Hepatocyte (in vitro differentiated cells): ENCODE measurements around the gene MRPL20. TPM values are rescaled to one million over a fixed set of nuclear protein-coding genes. Genes with fewer than 3 reads are reported as not detected.
A peak's percentile ranks its signal among the peaks of the same experiment; 100 is the strongest.

Experiments
- DNase-seq: peaks from one replicate; pipeline ENCODE4 v3.0.0-alpha.2; 2016; ENCODE audit warnings: low spot score
- H2AFZ ChIP-seq: fragments of 200-600 bp; sonication (generic); 2 replicates; pipeline ENCODE4 v1.6.0; 2016; ENCODE audit warnings: antibody characterized with exemption, mild to moderate bottlenecking
- H3K27ac ChIP-seq: fragments of 200-600 bp; sonication (generic); 2 replicates; pipeline ENCODE4 v1.5.1; 2016; ENCODE audit warnings: mild to moderate bottlenecking
- H3K27me3 ChIP-seq: fragments of 200-600 bp; sonication (generic); 2 replicates; pipeline ENCODE4 v1.6.1; 2016
- H3K36me3 ChIP-seq: fragments of 200-600 bp; sonication (generic); replicated peaks from 2 replicates; pipeline ENCODE4 v1.5.1; 2016; ENCODE audit warnings: low read depth; ENCODE audit not compliant: insufficient read depth
- H3K4me1 ChIP-seq: fragments of 200-600 bp; sonication (generic); 2 replicates; pipeline ENCODE4 v1.5.1; 2016; ENCODE audit warnings: mild to moderate bottlenecking, moderate library complexity; ENCODE audit not compliant: insufficient read depth
- H3K4me2 ChIP-seq: fragments of 200-600 bp; sonication (generic); 2 replicates; pipeline ENCODE4 v1.6.0; 2016
- H3K4me3 ChIP-seq: fragments of 200-600 bp; sonication (generic); 2 replicates; pipeline ENCODE4 v1.5.1; 2016; ENCODE audit warnings: mild to moderate bottlenecking
- H3K79me2 ChIP-seq: fragments of 200-600 bp; sonication (generic); 2 replicates; pipeline ENCODE4 v1.6.0; 2017; ENCODE audit warnings: mild to moderate bottlenecking
- H3K9me2 ChIP-seq: fragments of 200-600 bp; sonication (generic); replicated peaks from 2 replicates; pipeline ENCODE4 v1.6.0; 2017; ENCODE audit warnings: mild to moderate bottlenecking; ENCODE audit not compliant: insufficient read depth
- H3K9me3 ChIP-seq: fragments of 200-600 bp; sonication (generic); 2 replicates; pipeline ENCODE4 v1.5.1; 2016; ENCODE audit warnings: low read depth, mild to moderate bottlenecking
- H4K20me1 ChIP-seq: fragments of 200-600 bp; sonication (generic); 2 replicates; pipeline ENCODE4 v1.6.0; 2016; ENCODE audit warnings: mild to moderate bottlenecking; ENCODE audit not compliant: insufficient read depth, poor library complexity, severe bottlenecking
- CTCF ChIP-seq: fragments of 200-600 bp; sonication (generic); IDR thresholded peaks from 2 replicates; pipeline ENCODE4 v1.5.1; 2016; ENCODE audit warnings: antibody characterized with exemption, mild to moderate bottlenecking; ENCODE audit not compliant: poor library complexity
- EZH2 ChIP-seq: fragments of 200-600 bp; sonication (generic); IDR thresholded peaks from 2 replicates; pipeline ENCODE4 v1.6.1; 2016; ENCODE audit warnings: antibody characterized with exemption, mild to moderate bottlenecking, borderline replicate concordance
- EZH2phosphoT487 ChIP-seq: fragments of 200-600 bp; sonication (generic); IDR thresholded peaks from one replicate; pipeline ENCODE4 v1.6.1; 2018; ENCODE audit warnings: antibody characterized with exemption, mild to moderate bottlenecking, low read depth, moderate library complexity; ENCODE audit not compliant: unreplicated experiment, severe bottlenecking
- WGBS: methylation state at CpG from one replicate; pipeline ENCODE4 v1.1.6; 2016; ENCODE audit warnings: low lambda C conversion rate; ENCODE audit errors: missing lambda C conversion rate; 5-methylcytosine and 5-hydroxymethylcytosine counted together
- polyA plus RNA-seq: library from polyadenylated mRNA; unstranded; fragments of >200 nt; fragmentation: Nextera tagmentation; extraction: Ambion mirVana; gene quantifications from 2 replicates; pipeline ENCODE4 v1.2.1, GENCODE V29; 2016
- total RNA-seq: library from RNA; depleted of rRNA; stranded (reverse); fragments of >200 nt; gene quantifications from 2 replicates; pipeline ENCODE4 v1.2.3, GENCODE V29; 2014

The MRPL20 gene
- total and polyA plus RNA-seq, 2 experiments from 2014 or later = 107 to 193 TPM

GRCh38 chr1:1399187-1399871 is 7.8 kb downstream of the MRPL20 start, which contains the start of gene CCNL2:
Gene CCNL2, minus strand, starts transcription at chr1:1399335. Its CDS starts 29 bp downstream, at chr1:1399306.
- no peaks in the 10 kb centered on the region for H3K9me2 ChIP-seq

GRCh38 chr1:1398677-1399186 is 8.4 kb downstream of the MRPL20 start:
- H3K27me3 ChIP-seq = no peaks in the 10 kb centered on the region
- H3K4me1 ChIP-seq = peaks cover 26% of the 10 kb centered on the region
- H3K9me3 ChIP-seq = no peaks in the 10 kb centered on the region
- H3K27ac ChIP-seq = peak overlapping the region; percentile 79
- no peaks in the 10 kb centered on the region for H3K9me2 ChIP-seq
- H3K79me2 ChIP-seq = peaks cover 72% of the 10 kb centered on the region
- peak overlapping the region; percentile 86 for H3K4me2 ChIP-seq
- H3K4me3 ChIP-seq = peak overlapping the region; percentile 70
- WGBS = 1% methylated on average over 25 of the region's 54 CpGs
- H3K36me3 ChIP-seq = no peaks in the 10 kb centered on the region
- DNase-seq = peak; percentile 24
- H4K20me1 ChIP-seq = peaks cover 4% of the 10 kb centered on the region
- H2AFZ ChIP-seq = peak overlapping the region; percentile 41
- TF ChIP-seq EZH2phosphoT487 (no peak), CTCF (no peak), EZH2 (no peak)

More at GRCh38 chr1:1399187-1399871, 7.8 kb downstream of the MRPL20 start, which contains the start of gene CCNL2:
- no peaks in the 10 kb centered on the region for H3K9me3 ChIP-seq
- TF ChIP-seq EZH2phosphoT487 = no peak
- no peak for TF ChIP-seq EZH2
- peak; percentile 33 for TF ChIP-seq CTCF
- peaks cover 26% of the 10 kb centered on the region for H3K4me1 ChIP-seq
- H4K20me1 ChIP-seq = peaks cover 4% of the 10 kb centered on the region
- H2AFZ ChIP-seq = peak within 1 kb of the TSS; percentile 41
- WGBS = under 1% methylated on average over 60 of the region's 86 CpGs
- peak within 1 kb of the TSS; percentile 92 for H3K4me2 ChIP-seq
- H3K79me2 ChIP-seq = peaks cover 66% of the 10 kb centered on the region
- peak within 1 kb of the TSS; percentile 83 for H3K27ac ChIP-seq
- DNase-seq = peak; percentile 99
- H3K27me3 ChIP-seq = no peaks in the 10 kb centered on the region
- no peaks in the 10 kb centered on the region for H3K36me3 ChIP-seq
- H3K4me3 ChIP-seq = peak within 1 kb of the TSS; percentile 70

GRCh38 chr1:1397839-1398523 is 9.1 kb downstream of the MRPL20 start:
- H2AFZ ChIP-seq = no peak overlapping the region
- 67% methylated on average over 19 of the region's 19 CpGs for WGBS

More at GRCh38 chr1:1397839-1398523, 9.1 kb downstream of the MRPL20 start:
- Histone ChIP-seq H3K27me3 (no peaks in the 10 kb centered on the region), H3K4me3 (peak overlapping the region; percentile 70), H3K4me2 (peak overlapping the region; percentile 86), H4K20me1 (peaks cover 4% of the 10 kb centered on the region), H3K27ac (peak overlapping the region; percentile 79), H3K9me2 (no peaks in the 10 kb centered on the region), H3K4me1 (peaks cover 26% of the 10 kb centered on the region), H3K9me3 (no peaks in the 10 kb centered on the region), H3K36me3 (no peaks in the 10 kb centered on the region), H3K79me2 (peaks cover 77% of the 10 kb centered on the region)
- TF ChIP-seq CTCF (no peak), EZH2phosphoT487 (no peak), EZH2 (no peak)
- no peak for DNase-seq
